Astrocyte (in vitro differentiated cells and primary cell): ENCODE results near the gene PLEKHM3. TPM values are rescaled to one million over a fixed set of nuclear protein-coding genes. Genes with fewer than 3 reads are reported as not detected.

Source experiments
- DNase-seq: peaks from one replicate; pipeline ENCODE4 v3.0.0-alpha.2; 2010; ENCODE audit warnings: low read depth
- FAIRE-seq: peaks from 2 replicates; lab custom pipeline; 2011; peaks lifted over from hg19 to GRCh38; lab: Jason Lieb, UNC
- H2AFZ ChIP-seq: 2 replicates; pipeline ENCODE4 v1.6.0; 2012; ENCODE audit warnings: low read depth, low read length, inconsistent platforms
- H3K27ac ChIP-seq: 2 replicates; pipeline ENCODE4 v1.5.1; 2011; ENCODE audit warnings: low read depth, low read length, inconsistent platforms
- H3K27me3 ChIP-seq: 2 replicates; pipeline ENCODE4 v1.6.0; 2011; ENCODE audit warnings: low read length, inconsistent platforms; ENCODE audit not compliant: insufficient read depth
- H3K36me3 ChIP-seq: 2 replicates; pipeline ENCODE4 v1.5.1; 2011; ENCODE audit warnings: low read length, inconsistent platforms; ENCODE audit not compliant: insufficient read depth
- H3K4me1 ChIP-seq: 2 replicates; pipeline ENCODE4 v1.5.1; 2011; ENCODE audit warnings: low read length, inconsistent platforms; ENCODE audit not compliant: insufficient read depth
- H3K4me2 ChIP-seq: 2 replicates; pipeline ENCODE4 v1.6.0; 2012; ENCODE audit warnings: low read length, inconsistent platforms
- H3K4me3 ChIP-seq: 2 replicates; pipeline ENCODE4 v1.5.1; 2011; ENCODE audit warnings: low read depth, mild to moderate bottlenecking, low read length, inconsistent platforms; ENCODE audit not compliant: insufficient read depth
- H3K79me2 ChIP-seq: 2 replicates; pipeline ENCODE4 v1.6.0; 2012; ENCODE audit warnings: mild to moderate bottlenecking, low read length, inconsistent platforms; ENCODE audit not compliant: insufficient read depth
- H3K9ac ChIP-seq: 2 replicates; pipeline ENCODE4 v1.6.0; 2012; ENCODE audit warnings: mild to moderate bottlenecking, low read length, inconsistent platforms
- H3K9me3 ChIP-seq: 2 replicates; pipeline ENCODE4 v1.5.1; 2012; ENCODE audit warnings: low read depth, mild to moderate bottlenecking, low read length, inconsistent platforms; ENCODE audit not compliant: insufficient read depth
- H4K20me1 ChIP-seq: 2 replicates; pipeline ENCODE4 v1.6.0; 2012; ENCODE audit warnings: low read length, inconsistent platforms; ENCODE audit not compliant: insufficient read depth
- H3K27ac Mint-ChIP-seq: one replicate; pipeline ENCODE4 v1.8.0; 2021; ENCODE audit warnings: mild to moderate bottlenecking, mixed read lengths; ENCODE audit not compliant: unreplicated experiment
- H3K27me3 Mint-ChIP-seq: one replicate; pipeline ENCODE4 v1.8.0; 2021; ENCODE audit warnings: low read depth, mixed read lengths; ENCODE audit not compliant: unreplicated experiment
- H3K36me3 Mint-ChIP-seq: one replicate; pipeline ENCODE4 v1.8.0; 2021; ENCODE audit warnings: low read depth, mixed read lengths; ENCODE audit not compliant: unreplicated experiment
- H3K4me1 Mint-ChIP-seq: one replicate; pipeline ENCODE4 v1.8.0; 2021; ENCODE audit warnings: low read depth, mixed read lengths; ENCODE audit not compliant: unreplicated experiment
- H3K4me3 Mint-ChIP-seq: one replicate; pipeline ENCODE4 v1.8.0; 2021; ENCODE audit warnings: mild to moderate bottlenecking, moderate library complexity, mixed read lengths; ENCODE audit not compliant: unreplicated experiment
- H3K9me3 Mint-ChIP-seq: one replicate; pipeline ENCODE4 v1.8.0; 2021; ENCODE audit warnings: mild to moderate bottlenecking, mixed read lengths; ENCODE audit not compliant: unreplicated experiment
- CTCF ChIP-seq: IDR thresholded peaks from 2 replicates; pipeline ENCODE4 v1.5.1; 2011; ENCODE audit warnings: low read depth, mild to moderate bottlenecking, inconsistent platforms, low read length, moderate library complexity; ENCODE audit not compliant: insufficient read depth
- EZH2 ChIP-seq: IDR thresholded peaks from 2 replicates; pipeline ENCODE4 v1.6.1; 2012; ENCODE audit warnings: mild to moderate bottlenecking, low read length, inconsistent platforms; ENCODE audit not compliant: insufficient read depth
- total RNA-seq: library from RNA; stranded (reverse); gene quantifications from 2 replicates; pipeline ENCODE4 v1.2.1, GENCODE V29; 2021

Gene PLEKHM3
- total RNA-seq, 1 donor from 2014 or later, result 9.1 TPM

DNA sequence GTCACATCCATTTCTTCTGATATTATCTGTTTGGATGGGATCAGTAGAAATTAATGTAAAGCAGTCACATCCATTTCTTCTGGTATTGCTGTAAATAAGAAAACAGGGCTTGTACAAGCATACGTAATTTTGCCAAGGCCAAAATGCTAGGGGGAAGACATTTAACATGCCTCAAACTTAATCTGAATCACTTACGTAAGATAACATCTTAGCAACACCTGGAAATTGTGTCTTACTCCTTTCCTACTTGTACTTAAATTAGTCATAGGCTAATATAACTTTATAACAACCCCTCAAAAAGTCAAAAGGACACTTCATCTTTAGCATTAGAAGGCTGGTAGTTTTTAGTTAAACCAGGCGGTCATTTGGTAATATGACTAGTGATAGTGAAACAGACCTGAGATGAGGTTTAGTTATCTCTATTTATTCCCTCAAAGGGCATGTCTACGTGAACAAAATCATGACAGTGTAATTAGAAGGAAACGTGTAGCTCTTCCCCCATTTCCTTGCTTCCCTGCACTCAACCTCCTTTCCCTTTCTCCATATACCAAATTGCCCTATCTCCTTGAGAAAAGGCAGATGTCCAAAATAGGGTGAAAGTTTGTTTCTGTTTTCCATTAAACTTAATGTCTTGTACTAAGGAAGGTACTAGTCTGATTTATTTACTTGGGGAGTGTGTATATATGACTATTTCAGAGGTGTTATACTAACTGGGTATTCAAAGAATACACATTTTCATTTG is 156.3 kb downstream of the PLEKHM3 start:
- Mint-ChIP-seq H3K4me1 (peaks cover 33% of the 10 kb centered on the region), H3K4me3 (no peak overlapping the region), H3K27me3 (no peaks in the 10 kb centered on the region), H3K27ac (peak overlapping the region; percentile 37), H3K9me3 (no peaks in the 10 kb centered on the region), H3K36me3 (no peaks in the 10 kb centered on the region)
- Histone ChIP-seq H3K27ac (peak overlapping the region; percentile 41), H3K9ac (no peak overlapping the region), H2AFZ (no peak overlapping the region), H3K4me3 (no peak overlapping the region), H3K79me2 (no peaks in the 10 kb centered on the region), H4K20me1 (no peaks in the 10 kb centered on the region), H3K4me2 (no peak overlapping the region), H3K4me1 (peaks cover 12% of the 10 kb centered on the region), H3K36me3 (no peaks in the 10 kb centered on the region), H3K27me3 (no peaks in the 10 kb centered on the region), H3K9me3 (no peaks in the 10 kb centered on the region)
- peak; percentile 26 for FAIRE-seq
- TF ChIP-seq CTCF (no peak), EZH2 (no peak)
- no peak for DNase-seq

DNA sequence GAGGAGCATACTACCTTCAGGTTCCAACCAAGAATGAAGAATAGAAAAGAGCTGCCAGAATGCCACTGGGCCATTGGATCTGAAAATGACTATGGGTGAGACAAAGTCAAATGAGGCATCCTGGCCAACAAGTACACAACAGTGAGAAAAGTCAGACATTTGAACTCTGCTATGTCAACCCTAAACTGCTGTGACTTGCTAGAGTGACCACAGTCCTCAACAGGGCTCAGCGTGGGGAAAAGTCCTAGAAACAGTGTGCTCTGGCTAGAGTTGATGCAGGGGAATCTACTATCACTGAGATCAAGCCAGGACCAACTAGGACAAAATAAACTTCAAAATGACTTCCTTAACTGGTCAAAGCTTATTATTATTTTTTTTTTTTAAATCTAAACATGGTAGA is 157.4 kb downstream of the PLEKHM3 start:
- Histone ChIP-seq H3K4me3 (no peak overlapping the region), H2AFZ (no peak overlapping the region), H3K4me2 (no peak overlapping the region), H3K9me3 (no peaks in the 10 kb centered on the region), H3K9ac (no peak overlapping the region), H3K27ac (no peak overlapping the region), H3K4me1 (peaks cover 19% of the 10 kb centered on the region), H3K79me2 (no peaks in the 10 kb centered on the region), H4K20me1 (no peaks in the 10 kb centered on the region), H3K36me3 (no peaks in the 10 kb centered on the region), H3K27me3 (no peaks in the 10 kb centered on the region)
- Mint-ChIP-seq H3K4me3 (no peak overlapping the region), H3K4me1 (peaks cover 33% of the 10 kb centered on the region), H3K36me3 (no peaks in the 10 kb centered on the region), H3K27ac (no peak overlapping the region), H3K9me3 (no peaks in the 10 kb centered on the region), H3K27me3 (peaks cover 3% of the 10 kb centered on the region)
- TF ChIP-seq CTCF (no peak), EZH2 (no peak)
- FAIRE-seq (no peak), DNase-seq (no peak)

GRCh38 chr2:207867056-207867455 is 158.3 kb downstream of the PLEKHM3 start:
- H3K4me1 ChIP-seq, result peaks cover 19% of the 10 kb centered on the region
- FAIRE-seq (no peak), DNase-seq (peak; percentile 65)
- H3K27me3 ChIP-seq, result no peaks in the 10 kb centered on the region
- no peak overlapping the region for H3K4me3 ChIP-seq
- peaks cover 27% of the 10 kb centered on the region for H3K4me1 Mint-ChIP-seq
- H3K4me2 ChIP-seq, result no peak overlapping the region
- H2AFZ ChIP-seq, result no peak overlapping the region
- H3K79me2 ChIP-seq, result no peaks in the 10 kb centered on the region
- no peaks in the 10 kb centered on the region for H3K36me3 ChIP-seq
- H3K27ac Mint-ChIP-seq, result no peak overlapping the region
- H4K20me1 ChIP-seq, result no peaks in the 10 kb centered on the region
- no peaks in the 10 kb centered on the region for H3K9me3 Mint-ChIP-seq
- H3K36me3 Mint-ChIP-seq, result no peaks in the 10 kb centered on the region
- H3K4me3 Mint-ChIP-seq, result no peak overlapping the region
- H3K9me3 ChIP-seq, result no peaks in the 10 kb centered on the region
- H3K9ac ChIP-seq, result no peak overlapping the region
- peaks cover 3% of the 10 kb centered on the region for H3K27me3 Mint-ChIP-seq
- TF ChIP-seq CTCF (no peak), EZH2 (no peak)
- H3K27ac ChIP-seq, result no peak overlapping the region
